H9 (cell line): ENCODE results near the gene SLC19A1. TPM values are rescaled to one million over a fixed set of nuclear protein-coding genes. Genes with fewer than 3 reads are reported as not detected.

Source experiments
- DNase-seq: peaks from one replicate; pipeline ENCODE4 v3.0.0-alpha.2; 2017
- H2AFZ ChIP-seq: one replicate; pipeline ENCODE4 v1.6.1; 2013; ENCODE audit warnings: mild to moderate bottlenecking, low read length, control low read depth, moderate library complexity
- H2AK5ac ChIP-seq: 2 replicates; pipeline ENCODE4 v1.6.1; 2013; ENCODE audit warnings: low read length, control low read depth, mixed read lengths; ENCODE audit not compliant: insufficient read length
- H2BK120ac ChIP-seq: one replicate; pipeline ENCODE4 v1.6.1; 2013; ENCODE audit warnings: low read depth, mild to moderate bottlenecking, low read length, control low read depth, inconsistent platforms; ENCODE audit not compliant: poor library complexity, severe bottlenecking
- H2BK12ac ChIP-seq: 2 replicates; pipeline ENCODE4 v1.6.1; 2013; ENCODE audit warnings: low read length, control low read depth, mixed read lengths, low read depth; ENCODE audit not compliant: insufficient read length
- H2BK15ac ChIP-seq: 2 replicates; pipeline ENCODE4 v1.6.1; 2013; ENCODE audit warnings: low read depth, low read length, control low read depth
- H2BK20ac ChIP-seq: one replicate; pipeline ENCODE4 v1.6.1; 2013; ENCODE audit warnings: low read depth, mild to moderate bottlenecking, low read length, control low read depth, inconsistent platforms; ENCODE audit not compliant: poor library complexity, severe bottlenecking
- H2BK5ac ChIP-seq: 2 replicates; pipeline ENCODE4 v1.6.1; 2013; ENCODE audit warnings: low read length, control low read depth, mixed read lengths; ENCODE audit not compliant: insufficient read length
- H3K14ac ChIP-seq: 2 replicates; pipeline ENCODE4 v1.6.1; 2013; ENCODE audit warnings: low read length, control low read depth; ENCODE audit not compliant: insufficient read depth
- H3K18ac ChIP-seq: 2 replicates; pipeline ENCODE4 v1.6.1; 2013; ENCODE audit warnings: low read depth, mild to moderate bottlenecking, mixed read lengths, low read length, control low read depth; ENCODE audit not compliant: insufficient read length
- H3K23ac ChIP-seq: 2 replicates; pipeline ENCODE4 v1.6.1; 2013; ENCODE audit warnings: low read length, control low read depth, mixed read lengths, low read depth; ENCODE audit not compliant: insufficient read length
- H3K23me2 ChIP-seq: 2 replicates; pipeline ENCODE4 v1.6.1; 2013; ENCODE audit warnings: low read depth, mild to moderate bottlenecking, mixed read lengths, low read length, control low read depth; ENCODE audit not compliant: insufficient read length, poor library complexity, severe bottlenecking
- H3K27ac ChIP-seq: 2 replicates; pipeline ENCODE4 v1.5.1; 2013; ENCODE audit warnings: low read length, control low read depth, mixed read lengths, low read depth; ENCODE audit not compliant: insufficient read length
- H3K27me3 ChIP-seq: 2 replicates; pipeline ENCODE4 v1.6.1; 2013; ENCODE audit warnings: low read length, control low read depth, inconsistent platforms; ENCODE audit not compliant: insufficient read depth
- H3K4ac ChIP-seq: 2 replicates; pipeline ENCODE4 v1.6.1; 2013; ENCODE audit warnings: low read depth, mild to moderate bottlenecking, control low read depth, inconsistent platforms, low read length, moderate library complexity
- H3K4me1 ChIP-seq: 2 replicates; pipeline ENCODE4 v1.6.1; 2013; ENCODE audit warnings: low read length, control low read depth, inconsistent platforms; ENCODE audit not compliant: insufficient read depth
- H3K4me2 ChIP-seq: 2 replicates; pipeline ENCODE4 v1.6.1; 2013; ENCODE audit warnings: low read length, control low read depth, mixed read lengths; ENCODE audit not compliant: insufficient read length, insufficient read depth
- H3K56ac ChIP-seq: 2 replicates; pipeline ENCODE4 v1.6.1; 2013; ENCODE audit warnings: low read depth, mild to moderate bottlenecking, mixed read lengths, low read length, control low read depth; ENCODE audit not compliant: insufficient read length
- H3K79me1 ChIP-seq: 2 replicates; pipeline ENCODE4 v1.6.1; 2013; ENCODE audit warnings: low read depth, mild to moderate bottlenecking, moderate library complexity, low read length, control low read depth, inconsistent platforms; ENCODE audit not compliant: insufficient read depth, poor library complexity, severe bottlenecking
- H3K79me2 ChIP-seq: 2 replicates; pipeline ENCODE4 v1.6.1; 2013; ENCODE audit warnings: low read length, control low read depth, inconsistent platforms; ENCODE audit not compliant: insufficient read depth
- H3K9ac ChIP-seq: 2 replicates; pipeline ENCODE4 v1.6.1; 2013; ENCODE audit warnings: low read length, control low read depth, mixed read lengths; ENCODE audit not compliant: insufficient read length; ENCODE audit errors: extremely low read depth
- H3K9me3 ChIP-seq: one replicate; pipeline ENCODE4 v1.6.1; 2013; ENCODE audit warnings: low read depth, low read length, inconsistent platforms; ENCODE audit not compliant: control insufficient read depth
- H3T11ph ChIP-seq: one replicate; pipeline ENCODE4 v1.6.1; 2013; ENCODE audit warnings: mild to moderate bottlenecking, low read length, control low read depth, inconsistent platforms
- H4K20me1 ChIP-seq: one replicate; pipeline ENCODE4 v1.6.1; 2013; ENCODE audit not compliant: control insufficient read depth, insufficient read length, insufficient read depth
- H4K5ac ChIP-seq: 2 replicates; pipeline ENCODE4 v1.6.1; 2013; ENCODE audit warnings: low read depth, mild to moderate bottlenecking, mixed read lengths, low read length, control low read depth; ENCODE audit not compliant: insufficient read length
- H4K8ac ChIP-seq: replicated peaks from 2 replicates; pipeline ENCODE4 v1.6.1; 2013; ENCODE audit warnings: low read length, control low read depth, mixed read lengths, low read depth; ENCODE audit not compliant: insufficient read length
- H4K91ac ChIP-seq: 2 replicates; pipeline ENCODE4 v1.6.1; 2013; ENCODE audit warnings: low read depth, mild to moderate bottlenecking, moderate library complexity, mixed read lengths, low read length, control low read depth; ENCODE audit not compliant: insufficient read length
- H3K27ac Mint-ChIP-seq, 3 experiments: 2 replicates in 2 of 3; 3 replicates in 1 of 3; pipeline ENCODE4 v1.8.0; 2020 to 2021; ENCODE audit warnings: mixed read lengths in 3 of 3, mild to moderate bottlenecking in 1 of 3, moderate library complexity in 1 of 3
- H3K27me3 Mint-ChIP-seq: 2 replicates; pipeline ENCODE4 v1.8.0; 2021; ENCODE audit warnings: low read depth, mild to moderate bottlenecking, moderate library complexity, mixed read lengths
- H3K36me3 Mint-ChIP-seq, 3 experiments: 2 replicates in 2 of 3; 3 replicates in 1 of 3; pipeline ENCODE4 v1.8.0; 2020 to 2021; ENCODE audit warnings: low read depth in 3 of 3, mixed read lengths in 3 of 3; ENCODE audit not compliant: insufficient read depth in 1 of 3
- H3K4me1 Mint-ChIP-seq, 2 experiments: 2 replicates each; pipeline ENCODE4 v1.8.0; 2020; ENCODE audit warnings: mixed read lengths in 2 of 2
- H3K4me3 Mint-ChIP-seq, 2 experiments: 2 replicates in 1 of 2; 3 replicates in 1 of 2; pipeline ENCODE4 v1.8.0; 2020 to 2021; ENCODE audit warnings: mild to moderate bottlenecking in 2 of 2, mixed read lengths in 2 of 2, moderate library complexity in 1 of 2
- H3K9me3 Mint-ChIP-seq, 2 experiments: 2 replicates in 1 of 2; 3 replicates in 1 of 2; pipeline ENCODE4 v1.8.0; 2020; ENCODE audit warnings: mild to moderate bottlenecking in 2 of 2, mixed read lengths in 2 of 2, moderate library complexity in 1 of 2
- WGBS: extraction: QIAGEN DNeasy Blood & Tissue Kit; methylation state at CpG from one replicate; pipeline ENCODE4 v1.1.7; 2013; ENCODE audit warnings: missing lambda C conversion rate, low lambda C conversion rate, mixed read lengths; ENCODE audit not compliant: insufficient read length; ENCODE audit errors: extremely low coverage; 5-methylcytosine and 5-hydroxymethylcytosine counted together
- total RNA-seq: library from RNA; stranded (reverse); gene quantifications from 2 replicates; pipeline ENCODE4 v1.2.1, GENCODE V29; 2021
- TF ChIP-seq, protein P1 (sequence below): fragments of 200-600 bp; sonication (generic); conservative IDR thresholded peaks from 3 replicates; pipeline ENCODE4 v1.8.0; 2021; ENCODE audit warnings: antibody characterized with exemption, mild to moderate bottlenecking

Gene SLC19A1
- total RNA-seq, 1 experiment from 2014 or later: 32.4 TPM

DNA sequence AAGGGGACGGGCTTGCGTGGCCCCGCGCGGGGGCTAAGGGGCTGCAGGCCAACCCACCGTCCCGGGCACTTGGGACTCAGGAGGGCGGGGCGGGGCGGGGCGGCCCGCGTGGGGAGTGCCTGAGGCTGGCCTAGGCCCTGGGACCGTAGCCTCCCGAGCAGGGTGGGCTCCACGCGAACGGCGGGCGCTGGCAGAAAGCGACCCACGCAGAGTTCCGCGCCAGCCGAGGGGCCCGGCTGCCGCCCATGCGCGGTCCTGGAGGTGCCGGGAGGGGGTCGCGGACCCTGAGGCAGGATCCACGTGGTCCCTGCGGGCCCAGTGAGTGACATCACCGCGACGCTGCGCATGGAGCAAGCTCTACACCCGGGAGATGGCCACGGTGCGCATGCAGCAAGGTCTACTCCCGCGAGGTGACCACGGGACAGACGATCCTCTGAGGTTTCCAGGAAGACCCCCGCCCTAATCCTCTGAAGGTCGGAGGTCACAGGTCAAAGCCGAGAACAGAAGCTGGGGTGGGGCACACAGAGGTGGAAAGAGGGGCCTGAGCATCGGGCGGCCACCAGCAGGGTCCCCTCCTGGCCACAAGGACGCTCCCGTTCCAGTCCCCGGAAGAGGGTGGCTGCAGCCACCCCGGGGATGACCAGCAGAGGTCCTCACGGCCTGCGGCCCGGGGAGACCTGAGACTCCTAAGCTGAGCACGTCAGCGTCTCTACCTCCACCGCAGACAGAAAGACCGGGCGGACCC lies 13.5 kb upstream of the SLC19A1 start:
- H4K20me1 ChIP-seq: no peaks in the 10 kb centered on the region
- TF ChIP-seq, protein P1, sequence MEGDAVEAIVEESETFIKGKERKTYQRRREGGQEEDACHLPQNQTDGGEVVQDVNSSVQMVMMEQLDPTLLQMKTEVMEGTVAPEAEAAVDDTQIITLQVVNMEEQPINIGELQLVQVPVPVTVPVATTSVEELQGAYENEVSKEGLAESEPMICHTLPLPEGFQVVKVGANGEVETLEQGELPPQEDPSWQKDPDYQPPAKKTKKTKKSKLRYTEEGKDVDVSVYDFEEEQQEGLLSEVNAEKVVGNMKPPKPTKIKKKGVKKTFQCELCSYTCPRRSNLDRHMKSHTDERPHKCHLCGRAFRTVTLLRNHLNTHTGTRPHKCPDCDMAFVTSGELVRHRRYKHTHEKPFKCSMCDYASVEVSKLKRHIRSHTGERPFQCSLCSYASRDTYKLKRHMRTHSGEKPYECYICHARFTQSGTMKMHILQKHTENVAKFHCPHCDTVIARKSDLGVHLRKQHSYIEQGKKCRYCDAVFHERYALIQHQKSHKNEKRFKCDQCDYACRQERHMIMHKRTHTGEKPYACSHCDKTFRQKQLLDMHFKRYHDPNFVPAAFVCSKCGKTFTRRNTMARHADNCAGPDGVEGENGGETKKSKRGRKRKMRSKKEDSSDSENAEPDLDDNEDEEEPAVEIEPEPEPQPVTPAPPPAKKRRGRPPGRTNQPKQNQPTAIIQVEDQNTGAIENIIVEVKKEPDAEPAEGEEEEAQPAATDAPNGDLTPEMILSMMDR: peak; percentile 82
- H3K27me3 ChIP-seq: no peaks in the 10 kb centered on the region
- Mint-ChIP-seq H3K36me3 (no peaks in the 10 kb centered on the region), H3K4me3 (peak overlapping the region; percentile 56 to 65), H3K4me1 (peaks cover 24 to 31% of the 10 kb centered on the region in 2 experiments), H3K27me3 (peaks cover 16% of the 10 kb centered on the region), H3K9me3 (no peaks in the 10 kb centered on the region), H3K27ac (no peak overlapping the region)
- no peaks in the 10 kb centered on the region for H3K79me2 ChIP-seq
- H3T11ph ChIP-seq: no peak overlapping the region
- no peak overlapping the region for H2BK20ac ChIP-seq
- DNase-seq: peak; percentile 92
- no peak overlapping the region for H3K14ac ChIP-seq
- no peak overlapping the region for H4K8ac ChIP-seq
- H3K9me3 ChIP-seq: no peaks in the 10 kb centered on the region
- H4K91ac ChIP-seq: no peak overlapping the region
- no peak overlapping the region for H2AK5ac ChIP-seq
- no peak overlapping the region for H2AFZ ChIP-seq
- no peaks in the 10 kb centered on the region for H3K23me2 ChIP-seq
- no peak overlapping the region for H3K18ac ChIP-seq
- no peak overlapping the region for H3K56ac ChIP-seq
- no peak overlapping the region for H3K9ac ChIP-seq
- H3K4ac ChIP-seq: no peak overlapping the region
- H2BK120ac ChIP-seq: no peak overlapping the region
- H2BK12ac ChIP-seq: no peak overlapping the region
- no peak overlapping the region for H3K23ac ChIP-seq
- no peak overlapping the region for H3K4me2 ChIP-seq
- WGBS: no CpG with 5 or more reads among the region's 62 CpGs
- no peaks in the 10 kb centered on the region for H3K79me1 ChIP-seq
- H2BK15ac ChIP-seq: no peak overlapping the region
- H3K4me1 ChIP-seq: no peaks in the 10 kb centered on the region; the same call in 1 of the 2 replicates
- no peak overlapping the region for H3K27ac ChIP-seq
- H4K5ac ChIP-seq: no peak overlapping the region
- H2BK5ac ChIP-seq: no peak overlapping the region
